Measurements from ENCODE around the gene CCDC141.

The CCDC141 gene

DNA sequence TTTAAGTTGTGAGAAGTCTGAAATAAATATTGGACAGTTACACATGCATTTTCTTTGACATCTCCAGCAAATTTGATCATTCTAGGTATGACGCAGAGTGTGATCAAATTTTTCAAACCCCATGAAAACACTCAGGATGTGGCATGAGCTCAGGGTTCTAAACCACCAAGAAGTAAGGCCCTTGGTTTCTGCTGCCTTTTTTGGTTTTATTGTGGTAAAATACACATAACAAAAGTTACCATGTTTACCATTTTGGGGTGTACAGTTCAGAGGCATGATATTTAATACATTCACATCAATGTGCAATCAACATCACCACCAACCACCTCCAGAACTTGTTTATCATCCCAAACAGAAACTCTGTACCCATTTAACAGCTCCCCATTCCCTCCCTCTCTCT, 178.4 kb downstream of the CCDC141 start (continued):
- TF ChIP-seq TSHZ2 (CRISPR knock-in tag; IDR thresholded peaks at IDR 0.05) = no peak
- TF ChIP-seq ARNTL (CRISPR knock-in tag; IDR thresholded peaks at IDR 0.05; ENCODE audit: borderline replicate concordance, low read depth) = no peak
- TF ChIP-seq ZNF70 (CRISPR knock-in tag; IDR thresholded peaks at IDR 0.05) = no peak

DNA sequence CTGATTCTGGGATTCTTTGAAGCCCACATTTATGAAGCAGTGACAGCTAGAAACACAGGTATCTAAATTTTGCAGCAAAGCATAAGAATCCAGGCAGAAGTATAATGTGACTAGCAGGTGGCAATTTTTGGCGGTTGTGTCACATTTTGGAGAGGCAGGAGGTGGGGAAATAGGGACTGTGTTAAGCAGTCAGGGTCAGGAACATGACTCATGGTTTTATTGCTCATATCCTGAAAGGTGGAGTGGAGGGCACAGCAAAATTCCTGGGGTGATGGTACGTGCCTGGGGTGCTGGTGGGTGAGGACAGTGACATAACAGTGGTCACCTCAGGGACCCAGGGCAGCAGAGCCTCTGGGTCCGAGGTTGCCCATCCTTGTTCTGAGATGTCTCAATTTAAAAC, 179.2 kb downstream of the CCDC141 start:
- no peak; the same call in 2 of the 3 replicates for ATAC-seq
- TF ChIP-seq CSDC2 (CRISPR knock-in tag; IDR thresholded peaks at IDR 0.05) (no peak), TCF4 (CRISPR knock-in tag; IDR thresholded peaks at IDR 0.05; ENCODE audit: borderline replicate concordance) (no peak), ZFP30 (CRISPR knock-in tag; IDR thresholded peaks at IDR 0.05) (no peak), PATZ1 (CRISPR knock-in tag; IDR thresholded peaks at IDR 0.05; ENCODE audit: borderline replicate concordance) (no peak), POU6F1 (CRISPR knock-in tag; IDR thresholded peaks at IDR 0.05; ENCODE audit: borderline replicate concordance, low read depth) (no peak), ESRRG (CRISPR knock-in tag; IDR thresholded peaks at IDR 0.05) (no peak), TSHZ2 (CRISPR knock-in tag; IDR thresholded peaks at IDR 0.05) (no peak), OSR1 (CRISPR knock-in tag; IDR thresholded peaks at IDR 0.05) (no peak), ZFP3 (CRISPR knock-in tag; IDR thresholded peaks at IDR 0.05) (no peak), ARNTL (CRISPR knock-in tag; IDR thresholded peaks at IDR 0.05; ENCODE audit: borderline replicate concordance, low read depth) (no peak), ISL1 (CRISPR knock-in tag; IDR thresholded peaks at IDR 0.05) (no peak), SNAI2 (CRISPR knock-in tag; IDR thresholded peaks at IDR 0.05) (no peak), TOX (CRISPR knock-in tag; IDR thresholded peaks at IDR 0.05; ENCODE audit: borderline replicate concordance) (no peak), BACH2 (CRISPR knock-in tag; IDR thresholded peaks at IDR 0.05; ENCODE audit: borderline replicate concordance) (no peak), ZNF70 (CRISPR knock-in tag; IDR thresholded peaks at IDR 0.05) (no peak), RARB (CRISPR knock-in tag; IDR thresholded peaks at IDR 0.05) (no peak)
- TF ChIP-seq, protein P1, sequence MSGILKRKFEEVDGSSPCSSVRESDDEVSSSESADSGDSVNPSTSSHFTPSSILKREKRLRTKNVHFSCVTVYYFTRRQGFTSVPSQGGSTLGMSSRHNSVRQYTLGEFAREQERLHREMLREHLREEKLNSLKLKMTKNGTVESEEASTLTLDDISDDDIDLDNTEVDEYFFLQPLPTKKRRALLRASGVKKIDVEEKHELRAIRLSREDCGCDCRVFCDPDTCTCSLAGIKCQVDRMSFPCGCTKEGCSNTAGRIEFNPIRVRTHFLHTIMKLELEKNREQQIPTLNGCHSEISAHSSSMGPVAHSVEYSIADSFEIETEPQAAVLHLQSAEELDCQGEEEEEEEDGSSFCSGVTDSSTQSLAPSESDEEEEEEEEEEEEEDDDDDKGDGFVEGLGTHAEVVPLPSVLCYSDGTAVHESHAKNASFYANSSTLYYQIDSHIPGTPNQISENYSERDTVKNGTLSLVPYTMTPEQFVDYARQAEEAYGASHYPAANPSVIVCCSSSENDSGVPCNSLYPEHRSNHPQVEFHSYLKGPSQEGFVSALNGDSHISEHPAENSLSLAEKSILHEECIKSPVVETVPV (CRISPR knock-in tag; IDR thresholded peaks at IDR 0.05) = no peak

GRCh38 chr2:178865999-178866398, 183.9 kb downstream of the CCDC141 start:
- ATAC-seq = no peak
- no peak for TF ChIP-seq TCF4 (CRISPR knock-in tag; IDR thresholded peaks at IDR 0.05; ENCODE audit: borderline replicate concordance)
- TF ChIP-seq, protein P1 (CRISPR knock-in tag; IDR thresholded peaks at IDR 0.05) = no peak
- no peak for TF ChIP-seq ESRRG (CRISPR knock-in tag; IDR thresholded peaks at IDR 0.05)
- TF ChIP-seq TOX (CRISPR knock-in tag; IDR thresholded peaks at IDR 0.05; ENCODE audit: borderline replicate concordance) = no peak
- TF ChIP-seq ZNF70 (CRISPR knock-in tag; IDR thresholded peaks at IDR 0.05) = no peak
- TF ChIP-seq BACH2 (CRISPR knock-in tag; IDR thresholded peaks at IDR 0.05; ENCODE audit: borderline replicate concordance) = no peak
- TF ChIP-seq POU6F1 (CRISPR knock-in tag; IDR thresholded peaks at IDR 0.05; ENCODE audit: borderline replicate concordance, low read depth) = no peak
- TF ChIP-seq ZFP30 (CRISPR knock-in tag; IDR thresholded peaks at IDR 0.05) = no peak
- no peak for TF ChIP-seq ZFP3 (CRISPR knock-in tag; IDR thresholded peaks at IDR 0.05)
- TF ChIP-seq GLIS3 (CRISPR knock-in tag; IDR thresholded peaks at IDR 0.05) = no peak
- TF ChIP-seq ZC3H10 (CRISPR knock-in tag; IDR thresholded peaks at IDR 0.05) = no peak
- no peak for TF ChIP-seq SNAI2 (CRISPR knock-in tag; IDR thresholded peaks at IDR 0.05)
- TF ChIP-seq ZNF565 (CRISPR knock-in tag; conservative IDR thresholded peaks at IDR 0.05; ENCODE audit: low read depth) = no peak
- no peak for TF ChIP-seq ISL1 (CRISPR knock-in tag; IDR thresholded peaks at IDR 0.05)
- no peak for TF ChIP-seq PPARA (CRISPR knock-in tag; IDR thresholded peaks at IDR 0.05; ENCODE audit: borderline replicate concordance)
- no peak for TF ChIP-seq OSR1 (CRISPR knock-in tag; IDR thresholded peaks at IDR 0.05)
- no peak for TF ChIP-seq ARNTL (CRISPR knock-in tag; IDR thresholded peaks at IDR 0.05; ENCODE audit: borderline replicate concordance, low read depth)
- TF ChIP-seq ZNF8 (CRISPR knock-in tag; IDR thresholded peaks at IDR 0.05) = no peak
